Nephron progenitor cell (in vitro differentiated cells): Measurements from ENCODE around the gene USP34.

Experiments used
- DNase-seq: peaks from one replicate; pipeline ENCODE4 v3.0.0; 2021
- H3K27ac Mint-ChIP-seq: 2 replicates; pipeline ENCODE4 v1.8.0; 2021; ENCODE audit warnings: mild to moderate bottlenecking, moderate library complexity, mixed read lengths
- H3K27me3 Mint-ChIP-seq: 2 replicates; pipeline ENCODE4 v1.8.0; 2021; ENCODE audit warnings: mild to moderate bottlenecking, low read depth, mixed read lengths; ENCODE audit not compliant: poor library complexity
- H3K36me3 Mint-ChIP-seq: 2 replicates; pipeline ENCODE4 v1.8.0; 2021; ENCODE audit warnings: low read depth, mixed read lengths
- H3K4me1 Mint-ChIP-seq: 2 replicates; pipeline ENCODE4 v1.8.0; 2021; ENCODE audit warnings: mixed read lengths
- H3K4me3 Mint-ChIP-seq: 2 replicates; pipeline ENCODE4 v1.8.0; 2021; ENCODE audit warnings: mild to moderate bottlenecking, moderate library complexity, mixed read lengths
- H3K9me3 Mint-ChIP-seq: 2 replicates; pipeline ENCODE4 v1.8.0; 2021; ENCODE audit warnings: mild to moderate bottlenecking, moderate library complexity, mixed read lengths
- TF ChIP-seq, protein P1 (sequence below): fragments of 200-600 bp; sonication (generic); IDR thresholded peaks from 2 replicates; pipeline ENCODE4 v1.5.0; 2021; ENCODE audit warnings: antibody characterized with exemption

Gene USP34

DNA sequence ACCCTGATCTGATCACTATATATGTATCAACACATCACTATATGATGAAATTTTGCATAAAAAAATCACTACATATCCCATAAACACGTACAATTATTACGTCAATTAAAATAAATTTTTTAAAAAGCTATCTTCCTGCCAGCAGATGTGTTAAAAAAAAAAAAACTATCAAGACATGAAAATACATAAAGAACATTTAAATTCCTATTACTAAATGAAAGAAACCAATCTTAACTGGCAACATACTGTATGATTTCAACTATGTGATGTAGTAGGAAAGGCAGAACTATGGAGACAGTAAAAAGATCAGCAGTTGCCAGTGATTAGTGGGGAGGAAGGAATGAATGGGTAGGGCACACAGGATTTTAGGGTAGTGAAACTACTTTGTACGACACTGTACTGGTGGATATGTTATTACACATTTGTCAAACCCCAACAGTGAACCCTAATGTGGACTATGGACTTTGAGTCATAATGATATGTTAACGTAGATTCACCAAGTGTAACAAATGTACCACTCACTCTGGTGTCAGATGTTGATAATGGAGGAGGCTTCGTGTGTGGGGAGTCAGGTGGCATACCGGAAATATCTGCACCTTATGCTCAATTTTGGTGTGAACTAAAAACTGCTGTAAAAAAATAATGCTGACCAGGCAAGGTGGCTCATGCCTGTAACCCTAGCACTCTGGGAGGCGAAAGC is 27.4 kb downstream of the USP34 start:
- DNase-seq, result no peak
- H3K4me1 Mint-ChIP-seq, result peaks cover 14% of the 10 kb centered on the region
- H3K9me3 Mint-ChIP-seq, result peaks cover 53% of the 10 kb centered on the region
- peaks cover 75% of the 10 kb centered on the region for H3K36me3 Mint-ChIP-seq
- no peak overlapping the region for H3K27ac Mint-ChIP-seq
- H3K27me3 Mint-ChIP-seq, result no peaks in the 10 kb centered on the region
- H3K4me3 Mint-ChIP-seq, result no peak overlapping the region
- TF ChIP-seq, protein P1, sequence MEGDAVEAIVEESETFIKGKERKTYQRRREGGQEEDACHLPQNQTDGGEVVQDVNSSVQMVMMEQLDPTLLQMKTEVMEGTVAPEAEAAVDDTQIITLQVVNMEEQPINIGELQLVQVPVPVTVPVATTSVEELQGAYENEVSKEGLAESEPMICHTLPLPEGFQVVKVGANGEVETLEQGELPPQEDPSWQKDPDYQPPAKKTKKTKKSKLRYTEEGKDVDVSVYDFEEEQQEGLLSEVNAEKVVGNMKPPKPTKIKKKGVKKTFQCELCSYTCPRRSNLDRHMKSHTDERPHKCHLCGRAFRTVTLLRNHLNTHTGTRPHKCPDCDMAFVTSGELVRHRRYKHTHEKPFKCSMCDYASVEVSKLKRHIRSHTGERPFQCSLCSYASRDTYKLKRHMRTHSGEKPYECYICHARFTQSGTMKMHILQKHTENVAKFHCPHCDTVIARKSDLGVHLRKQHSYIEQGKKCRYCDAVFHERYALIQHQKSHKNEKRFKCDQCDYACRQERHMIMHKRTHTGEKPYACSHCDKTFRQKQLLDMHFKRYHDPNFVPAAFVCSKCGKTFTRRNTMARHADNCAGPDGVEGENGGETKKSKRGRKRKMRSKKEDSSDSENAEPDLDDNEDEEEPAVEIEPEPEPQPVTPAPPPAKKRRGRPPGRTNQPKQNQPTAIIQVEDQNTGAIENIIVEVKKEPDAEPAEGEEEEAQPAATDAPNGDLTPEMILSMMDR, result no peak

DNA sequence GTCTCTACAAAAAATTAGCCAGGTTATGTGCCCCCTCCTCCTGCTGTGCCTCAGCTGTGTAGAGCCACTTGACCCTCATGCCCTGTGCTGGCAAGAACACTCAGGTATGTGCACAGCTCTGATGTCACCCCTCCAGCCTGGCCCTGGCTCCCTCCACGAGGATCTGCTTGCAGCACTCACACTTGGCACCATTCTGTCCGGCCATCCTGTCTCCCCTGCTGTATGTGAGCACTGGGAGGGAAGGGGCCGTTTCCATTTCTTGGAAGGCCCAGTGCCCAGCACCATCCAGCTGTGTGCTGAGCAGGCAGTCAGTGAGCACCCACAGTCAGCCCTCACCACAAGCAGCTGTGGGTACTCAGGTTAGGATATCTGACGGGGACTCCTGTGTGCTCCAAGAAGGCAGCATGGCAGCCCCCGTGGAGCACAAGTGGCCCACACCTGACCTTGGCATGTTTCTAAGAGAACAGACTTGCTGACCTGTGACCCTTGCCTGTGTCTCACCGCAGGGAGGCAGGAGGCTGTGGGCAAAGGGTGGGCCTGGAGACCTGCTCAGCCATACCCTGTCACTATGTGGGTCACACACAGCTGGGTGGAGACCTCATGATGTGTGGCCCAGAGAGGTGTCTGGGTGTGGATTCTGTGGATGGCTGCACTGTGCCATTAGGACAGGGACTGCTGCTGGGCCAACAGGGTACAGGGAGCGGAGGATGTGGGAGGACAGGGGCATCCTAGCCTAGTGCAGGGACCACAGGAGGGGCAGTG is 31.5 kb downstream of the USP34 start:
- Mint-ChIP-seq H3K27ac (no peak overlapping the region), H3K36me3 (peaks cover 75% of the 10 kb centered on the region), H3K4me1 (peaks cover 14% of the 10 kb centered on the region), H3K27me3 (no peaks in the 10 kb centered on the region), H3K4me3 (no peak overlapping the region), H3K9me3 (peaks cover 62% of the 10 kb centered on the region)
- TF ChIP-seq, protein P1, result no peak
- DNase-seq, result no peak

DNA sequence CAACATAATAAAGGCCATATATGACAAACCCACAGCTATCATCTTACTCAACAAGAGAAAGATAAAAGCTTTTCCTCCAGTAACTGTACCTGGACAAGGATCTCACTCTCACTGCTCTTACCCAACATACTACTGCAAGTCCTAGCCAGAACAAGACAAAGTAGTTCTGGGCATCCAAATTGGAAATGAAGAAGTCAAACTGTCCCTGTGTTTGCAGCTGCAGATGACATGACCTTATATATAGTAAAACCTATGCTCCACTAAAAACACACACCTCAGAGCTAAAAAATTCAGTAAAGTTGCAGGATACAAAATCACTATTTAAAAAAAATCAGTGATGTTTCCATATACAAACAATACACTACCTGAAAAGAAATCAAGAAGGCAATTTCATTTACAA is 32.2 kb downstream of the USP34 start:
- Mint-ChIP-seq H3K9me3 (peaks cover 55% of the 10 kb centered on the region), H3K27me3 (no peaks in the 10 kb centered on the region), H3K4me1 (peaks cover 18% of the 10 kb centered on the region), H3K36me3 (peaks cover 69% of the 10 kb centered on the region), H3K27ac (no peak overlapping the region), H3K4me3 (no peak overlapping the region)
- TF ChIP-seq, protein P1, result no peak
- DNase-seq, result no peak

DNA sequence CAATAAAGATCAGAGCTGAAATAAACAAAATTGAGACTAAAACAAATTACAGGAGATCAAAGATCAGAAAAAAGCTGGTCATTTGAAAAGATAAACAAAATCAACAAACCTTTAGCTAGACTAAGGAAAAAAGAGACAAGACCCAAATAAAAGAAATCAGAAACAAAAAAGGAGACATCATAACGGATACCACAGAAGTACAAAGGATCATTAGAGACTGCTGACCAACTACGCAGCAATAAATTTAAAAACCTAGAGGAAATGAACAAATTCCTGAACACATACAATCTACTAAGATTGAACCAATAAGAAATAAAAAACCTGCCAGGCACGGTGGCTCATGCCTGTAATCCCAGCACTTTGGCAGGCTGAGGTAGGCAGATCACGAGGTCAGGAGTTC is 33.7 kb downstream of the USP34 start:
- Mint-ChIP-seq H3K9me3 (peaks cover 45% of the 10 kb centered on the region), H3K4me3 (no peak overlapping the region), H3K36me3 (peaks cover 59% of the 10 kb centered on the region), H3K27me3 (no peaks in the 10 kb centered on the region), H3K27ac (no peak overlapping the region), H3K4me1 (peaks cover 21% of the 10 kb centered on the region)
- TF ChIP-seq, protein P1, result no peak
- no peak for DNase-seq

DNA sequence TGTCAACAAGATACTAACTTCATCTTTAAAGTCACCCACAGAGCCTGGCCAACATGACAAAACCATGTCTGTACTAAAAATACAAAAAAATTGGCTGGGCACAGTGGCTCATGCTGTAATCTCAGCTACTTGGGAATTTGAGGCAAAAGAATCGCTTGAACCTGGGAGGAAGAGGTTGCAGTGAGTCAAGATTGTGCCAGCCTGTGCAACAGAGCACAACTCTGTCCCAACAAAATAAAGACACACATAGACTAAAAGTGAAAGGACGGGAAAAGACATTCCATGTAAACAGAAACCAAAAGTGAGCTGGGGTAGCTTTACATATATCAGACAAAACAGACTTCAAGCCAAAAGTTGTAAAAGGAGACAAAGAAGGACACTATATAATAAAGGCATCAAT is 34.8 kb downstream of the USP34 start:
- TF ChIP-seq, protein P1, result no peak
- H3K4me1 Mint-ChIP-seq, result peaks cover 12% of the 10 kb centered on the region
- H3K27me3 Mint-ChIP-seq, result no peaks in the 10 kb centered on the region
- H3K36me3 Mint-ChIP-seq, result peaks cover 57% of the 10 kb centered on the region
- no peak for DNase-seq
- H3K9me3 Mint-ChIP-seq, result peaks cover 45% of the 10 kb centered on the region
- no peak overlapping the region for H3K4me3 Mint-ChIP-seq
- H3K27ac Mint-ChIP-seq, result no peak overlapping the region
